HG03342 (cell line): ENCODE results near the gene GLDC.
A peak's percentile ranks its signal among the peaks of the same experiment; 100 is the strongest.
"Not testable (repeated sequence)": the region's sequence is repeated elsewhere in the genome, so short reads cannot be mapped to it uniquely, and the experiment has no call there.

ENCODE experiments used
- ATAC-seq: cut with Tn5 transposase; IDR thresholded peaks from one replicate; pipeline ENCODE4 v1.9.1; 2021; ENCODE audit warnings: mild to moderate bottlenecking, moderate library complexity; ENCODE audit not compliant: unreplicated experiment

Gene GLDC

DNA sequence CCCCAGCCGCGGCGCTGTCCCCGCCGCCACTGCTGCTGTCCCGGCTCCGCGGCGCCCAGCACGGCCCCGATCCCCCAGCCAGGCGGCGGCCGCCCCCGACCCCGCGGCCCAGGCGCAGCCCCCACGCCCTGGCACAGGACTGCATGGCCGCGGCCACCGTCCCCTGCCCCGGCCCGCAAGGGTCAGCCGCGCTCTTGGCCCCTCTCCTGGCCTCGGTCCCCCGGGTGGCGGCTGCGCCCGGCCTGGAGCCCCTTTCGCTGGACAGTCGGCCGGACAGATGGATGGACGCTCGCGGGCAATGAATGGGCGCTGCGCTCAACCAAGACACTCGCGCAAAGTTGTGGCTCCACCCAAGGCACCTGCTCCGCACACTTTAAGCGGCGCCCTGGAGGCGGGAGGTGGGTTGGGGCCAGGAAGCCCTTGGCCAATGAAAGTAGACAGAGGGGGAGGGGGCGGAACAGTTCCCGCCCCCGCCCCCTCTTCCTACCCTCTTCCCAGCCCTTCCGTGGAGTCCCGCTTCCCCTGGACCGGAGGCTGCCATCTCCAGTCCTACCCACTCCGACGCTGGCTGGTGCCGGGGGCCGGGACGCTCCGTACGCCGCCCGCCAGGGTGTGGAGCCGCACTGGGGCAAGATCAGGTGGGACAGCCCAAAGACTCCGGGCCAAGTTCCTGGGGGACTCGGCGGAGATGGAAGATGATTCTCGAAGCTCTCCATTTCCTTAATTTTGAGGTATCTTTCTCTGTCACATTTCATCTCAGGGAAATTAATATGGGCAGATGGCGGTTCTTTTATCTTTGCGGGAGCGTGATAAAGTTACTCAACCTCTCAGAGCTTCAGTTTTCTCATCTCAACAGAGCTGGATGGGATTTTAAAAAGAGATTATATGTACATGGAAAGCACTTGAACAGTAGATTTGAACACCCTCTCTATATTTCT is at the start of gene GLDC:
Gene GLDC, minus strand, starts transcription at position 375 of the 938 bp plus-strand sequence. Its CDS starts 230 bp downstream, at position 145.
- peak; percentile 78 for ATAC-seq

DNA sequence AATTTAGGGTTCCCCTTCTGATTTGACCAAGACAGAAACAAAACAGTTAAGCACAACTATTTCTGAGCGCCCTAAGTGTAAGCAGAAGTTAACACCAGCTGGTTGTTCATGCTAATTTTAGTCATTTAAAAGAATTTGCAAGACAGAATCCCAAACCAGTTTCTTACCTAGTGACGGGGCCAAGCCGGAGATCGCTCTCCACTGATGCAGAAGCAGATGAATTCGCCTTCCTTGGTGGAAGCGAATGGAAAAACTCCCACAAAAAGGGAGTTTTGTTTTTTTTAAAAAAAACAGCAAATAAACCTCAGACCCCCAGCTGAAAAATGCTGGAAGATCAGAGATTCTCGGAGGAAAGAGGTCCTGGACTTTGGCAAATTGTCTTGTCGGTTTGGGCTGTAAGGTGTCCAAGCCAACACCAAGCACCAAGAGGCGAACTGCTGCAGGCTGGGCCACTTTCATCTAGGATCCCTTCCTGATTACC is 47.4 kb upstream of the GLDC start:
- ATAC-seq, result no peak

- ATAC-seq, result no peak
These were observed 46.9 kb upstream of the GLDC start for GRCh38 chr9:6692433-6692832.

- ATAC-seq, result not testable (repeated sequence)
These were observed 45.1 kb upstream of the GLDC start for GRCh38 chr9:6690675-6691070.

DNA sequence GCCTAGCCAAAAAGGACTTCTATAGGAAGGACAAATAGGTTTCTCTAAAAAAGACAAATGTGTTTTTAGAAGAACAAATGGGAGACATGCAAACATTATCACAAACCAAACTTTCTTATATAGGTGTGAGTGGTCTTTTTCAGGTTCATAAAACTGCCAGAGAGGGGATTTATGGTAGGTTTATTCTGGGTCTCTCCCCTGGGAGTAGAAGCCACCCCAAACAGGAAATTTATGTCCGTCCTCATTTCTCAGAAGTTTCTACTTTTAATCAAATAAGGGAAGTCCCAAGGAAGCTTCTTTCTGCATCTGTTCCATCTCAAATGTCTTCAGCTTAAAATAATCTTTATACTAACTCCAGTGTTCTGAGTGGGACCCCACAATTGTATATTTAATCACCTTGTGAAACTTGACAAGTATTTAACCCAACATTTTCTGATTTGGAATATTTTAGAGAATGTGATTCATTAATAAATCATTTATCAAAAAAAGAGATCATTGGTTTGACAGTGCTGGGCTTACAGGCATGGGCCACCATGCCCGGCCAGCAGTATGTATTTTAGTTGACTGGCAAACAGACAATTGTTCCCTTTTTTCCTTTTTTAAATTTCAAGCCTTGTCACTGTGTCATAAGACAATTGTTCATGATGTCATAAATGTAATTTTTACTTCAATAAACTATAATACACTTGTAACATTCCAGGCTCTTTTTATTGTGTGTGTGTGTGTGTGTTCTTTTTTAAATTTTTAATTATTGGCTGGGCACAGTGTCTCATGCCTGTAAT is 44.6 kb upstream of the GLDC start:
- no peak for ATAC-seq

DNA sequence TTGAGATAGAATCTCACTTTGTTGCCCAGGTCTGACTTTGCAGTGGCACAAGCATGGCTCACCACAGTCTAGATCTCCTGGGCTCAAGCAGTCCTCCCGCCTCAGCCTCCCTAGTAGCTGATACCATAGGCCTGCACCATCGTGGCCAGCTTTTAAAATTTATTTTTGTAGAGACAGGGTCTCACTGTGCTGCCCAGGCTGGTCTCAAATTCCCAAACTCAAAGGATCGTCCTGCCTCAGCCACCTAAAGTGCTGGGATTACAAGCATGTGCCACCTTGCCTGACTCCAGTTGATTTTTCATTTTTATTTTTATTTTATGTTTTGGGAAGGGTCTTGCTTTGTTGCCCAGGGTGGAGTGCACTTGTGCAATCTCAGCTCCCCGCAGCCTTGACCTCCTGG is 41.7 kb upstream of the GLDC start:
- ATAC-seq, result no peak

DNA sequence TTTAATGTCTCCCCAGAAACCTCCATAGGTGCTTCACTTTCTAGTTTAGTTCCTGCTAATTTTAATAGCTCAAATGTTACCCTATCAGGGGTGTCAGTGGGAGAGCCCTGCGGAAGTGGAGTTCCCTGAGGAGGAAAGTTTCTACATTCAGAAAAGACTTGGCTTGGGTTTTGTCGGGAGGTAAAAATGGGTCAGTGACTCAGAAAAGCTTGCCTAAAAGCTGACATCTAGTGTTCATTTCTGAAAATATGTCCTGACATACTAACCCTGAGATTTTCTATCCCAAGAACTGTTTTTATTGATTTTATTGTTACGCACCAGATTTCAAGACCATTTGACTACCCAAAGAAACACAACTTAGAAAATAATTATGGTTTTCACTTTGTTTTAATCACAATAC is 40.9 kb upstream of the GLDC start:
- no peak for ATAC-seq

- no peak for ATAC-seq
These were observed 36.5 kb upstream of the GLDC start for GRCh38 chr9:6681957-6682501.

- peak; percentile 68 for ATAC-seq
These were observed 35.8 kb upstream of the GLDC start for GRCh38 chr9:6681147-6681956.

DNA sequence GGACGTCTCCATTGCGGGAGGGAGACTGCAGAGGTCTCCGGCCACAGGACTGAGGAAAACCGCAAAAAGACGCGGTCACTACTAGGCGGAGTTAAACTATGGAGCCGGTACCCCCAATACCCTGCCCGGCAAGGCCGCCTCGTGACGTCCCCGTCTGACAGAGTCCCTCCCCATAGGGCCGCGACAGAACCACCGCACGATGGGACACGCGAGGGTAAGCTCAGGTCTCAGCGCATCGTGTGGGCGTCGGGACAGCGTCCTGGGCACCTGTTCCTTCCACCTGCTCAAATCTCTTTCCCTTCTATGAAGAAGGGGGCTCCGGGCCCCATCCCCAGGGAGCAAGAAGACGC is 35.2 kb upstream of the GLDC start:
- peak; percentile 25 for ATAC-seq

GRCh38 chr9:6677803-6678202 is 32.3 kb upstream of the GLDC start:
- ATAC-seq, result no peak

DNA sequence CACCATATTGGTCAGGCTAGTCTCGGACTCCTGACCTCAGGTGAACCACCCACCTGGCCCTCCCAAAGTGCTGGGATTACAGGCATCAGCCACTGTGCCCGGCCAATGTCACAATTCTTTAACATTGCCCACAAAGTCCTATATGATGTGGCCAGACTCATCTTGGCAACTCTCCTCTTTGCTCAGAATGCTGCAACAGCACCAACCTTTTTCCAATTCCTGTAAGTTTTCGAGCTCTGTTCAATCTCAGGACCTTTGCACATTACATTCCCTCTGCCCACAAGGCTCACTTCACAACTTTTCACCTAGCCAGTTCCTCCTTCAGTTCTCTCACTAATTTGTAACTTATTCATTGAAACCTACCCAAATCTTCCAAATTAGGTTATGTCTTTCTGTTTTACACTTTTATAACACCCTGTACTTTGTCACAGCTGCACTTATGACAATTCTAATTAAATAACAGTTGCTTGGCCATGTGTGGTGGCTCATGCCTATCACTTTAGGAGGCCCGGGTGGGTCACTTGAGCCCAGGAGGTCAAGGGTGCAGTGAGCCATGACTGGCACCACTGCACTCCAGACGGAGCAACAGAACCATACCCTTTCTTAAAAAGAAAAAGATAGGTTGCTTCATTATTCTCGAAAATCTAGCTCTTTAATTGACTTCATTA is 30.9 kb upstream of the GLDC start:
- no peak for ATAC-seq

- no peak for ATAC-seq
These were observed 29.7 kb upstream of the GLDC start for GRCh38 chr9:6675268-6675667.

DNA sequence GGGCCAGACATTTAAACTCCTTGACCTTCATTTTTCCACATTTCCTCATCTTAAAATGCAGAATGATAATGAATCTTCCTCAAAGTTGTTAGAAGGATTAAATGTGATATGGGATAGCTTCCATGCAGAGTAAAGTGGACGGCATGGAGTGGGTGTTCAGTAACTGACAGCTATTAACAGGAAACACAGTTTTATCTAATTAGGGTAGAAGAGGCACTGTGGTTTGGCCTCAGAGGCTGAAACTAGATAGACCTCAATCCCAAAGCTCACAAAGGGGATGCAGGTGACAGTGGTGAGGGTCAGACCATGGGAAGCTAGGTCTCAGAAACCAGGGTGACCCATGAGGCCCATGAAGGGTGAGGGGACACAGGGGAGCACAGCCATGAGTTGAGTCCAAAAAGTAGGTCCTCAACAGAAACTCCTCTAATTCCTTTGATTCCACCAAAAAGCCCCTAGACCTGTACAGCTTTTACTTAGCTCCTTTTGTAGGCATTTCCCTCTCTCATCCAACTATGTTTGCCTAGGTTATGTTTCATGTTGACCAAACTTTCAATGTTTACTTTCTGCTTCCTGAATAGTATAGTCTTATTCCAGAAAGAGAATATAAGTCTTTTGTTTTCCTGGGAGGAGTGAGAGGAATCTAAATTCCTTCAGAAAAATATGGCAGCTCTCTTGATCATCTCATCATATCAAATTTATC is 27.9 kb upstream of the GLDC start:
- no peak for ATAC-seq

DNA sequence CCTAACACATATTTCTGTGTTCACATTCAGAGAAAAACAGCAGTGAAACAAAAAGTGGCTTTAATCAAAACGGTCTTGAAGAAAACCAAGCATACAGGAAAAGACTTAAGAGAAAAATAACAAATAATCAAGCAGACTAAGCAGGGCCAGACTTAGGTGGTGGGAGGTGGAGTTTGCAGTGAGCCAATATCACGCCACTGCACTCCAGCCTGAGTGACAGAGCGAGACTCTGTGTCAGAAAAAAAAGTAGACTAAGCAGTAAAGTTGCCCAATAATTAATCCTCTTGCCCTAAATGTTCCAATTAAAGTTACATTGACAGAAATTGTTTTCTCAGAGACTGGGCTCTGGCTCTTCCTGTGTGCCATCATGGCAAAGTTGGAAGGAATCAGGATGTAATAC is 26.6 kb upstream of the GLDC start:
- ATAC-seq, result no peak

DNA sequence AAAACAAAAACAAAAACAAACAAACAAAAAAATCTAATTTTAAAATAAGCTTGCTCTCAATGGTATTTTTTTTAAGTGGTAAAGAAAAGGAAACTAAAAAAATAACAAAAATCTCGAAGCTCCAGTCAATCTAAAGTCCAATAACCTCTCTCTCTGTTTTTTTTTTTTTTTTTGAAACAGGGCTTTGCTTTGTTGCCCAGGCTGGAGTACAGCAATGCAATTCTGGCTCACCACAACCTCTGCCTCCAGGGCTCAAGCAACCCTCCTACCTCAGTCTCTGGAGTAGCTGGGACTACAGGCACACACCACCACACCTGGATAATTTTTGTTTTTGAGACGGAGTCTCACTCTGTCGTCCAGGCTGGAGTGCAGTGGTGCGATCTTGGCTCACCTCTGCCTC is 25.9 kb upstream of the GLDC start:
- ATAC-seq, result no peak

GRCh38 chr9:6669881-6670280 is 24.4 kb upstream of the GLDC start:
- no peak for ATAC-seq

- ATAC-seq, result no peak
These were observed 22.2 kb upstream of the GLDC start for GRCh38 chr9:6667633-6668280.

- ATAC-seq, result no peak
These were observed 21.6 kb upstream of the GLDC start for GRCh38 chr9:6667080-6667479.
